CD14-positive monocyte (primary cell): ENCODE data around the gene ACE. TPM values are rescaled to one million over a fixed set of nuclear protein-coding genes. Genes with fewer than 3 reads are reported as not detected.

Experiments
- DNase-seq, 3 donors: peaks; one replicate each; pipeline ENCODE4 v3.0.0-alpha.2; 2011 to 2022
- H2AFZ ChIP-seq: 2 replicates; pipeline ENCODE4 v1.6.0; 2012; ENCODE audit warnings: mild to moderate bottlenecking, low read depth, low read length, inconsistent platforms; ENCODE audit not compliant: insufficient read depth, poor library complexity, severe bottlenecking
- H3K27ac ChIP-seq, 2 donors: 1 replicate in 1 of 2; 2 replicates in 1 of 2; pipeline ENCODE4 v1.5.1; 2012 to 2013; ENCODE audit warnings: low read length in 2 of 2, control low read depth in 1 of 2, inconsistent platforms in 1 of 2, low read depth in 1 of 2, mild to moderate bottlenecking in 1 of 2
- H3K27me3 ChIP-seq, 2 donors: one replicate each; pipeline versions ENCODE4 v1.6.0 to v1.6.1; 2011 to 2013; ENCODE audit warnings: low read length in 2 of 2; ENCODE audit not compliant: control insufficient read depth in 2 of 2, insufficient read depth in 2 of 2
- H3K36me3 ChIP-seq, 2 donors: replicated peaks in 1 of 2; 1 replicate in 1 of 2; 2 replicates in 1 of 2; pipeline versions ENCODE4 v1.5.1 to v1.6.1; 2012 to 2013; ENCODE audit warnings: low read length in 2 of 2, control low read depth in 1 of 2, inconsistent platforms in 1 of 2, mild to moderate bottlenecking in 1 of 2; ENCODE audit not compliant: insufficient read depth in 2 of 2, control insufficient read depth in 1 of 2
- H3K4me1 ChIP-seq, 2 donors: 1 replicate in 1 of 2; 2 replicates in 1 of 2; pipeline versions ENCODE4 v1.5.1 to v1.6.1; 2012 to 2013; ENCODE audit warnings: low read length in 2 of 2, control low read depth in 1 of 2, inconsistent platforms in 1 of 2, mild to moderate bottlenecking in 1 of 2, moderate library complexity in 1 of 2; ENCODE audit not compliant: insufficient read depth in 2 of 2, control insufficient read depth in 1 of 2
- H3K4me2 ChIP-seq: replicated peaks from 2 replicates; pipeline ENCODE3; 2012; ENCODE audit warnings: low read length, moderate library complexity, mild to moderate bottlenecking; ENCODE audit not compliant: poor library complexity, severe bottlenecking; ENCODE audit errors: extremely low read depth
- H3K4me3 ChIP-seq, 3 experiments: fragments of 200-600 bp in 1 of 3; sonication (generic) in 1 of 3; replicated peaks in 1 of 3; 1 replicate in 2 of 3; 2 replicates in 1 of 3; pipeline ENCODE4 v1.5.1; 2011 to 2013; ENCODE audit warnings: low read length in 3 of 3, mild to moderate bottlenecking in 3 of 3, control low read depth in 2 of 3, low read depth in 2 of 3, inconsistent platforms in 1 of 3, moderate library complexity in 1 of 3
- H3K79me2 ChIP-seq: 2 replicates; pipeline ENCODE4 v1.6.0; 2012; ENCODE audit warnings: mild to moderate bottlenecking, control low read depth, inconsistent platforms, low read length, moderate library complexity; ENCODE audit not compliant: insufficient read depth
- H3K9ac ChIP-seq: 2 replicates; pipeline ENCODE4 v1.6.0; 2017; ENCODE audit warnings: low read length, mild to moderate bottlenecking; ENCODE audit not compliant: insufficient read depth, poor library complexity, severe bottlenecking
- H3K9me3 ChIP-seq, 2 donors: replicated peaks in 1 of 2; 1 replicate in 1 of 2; 2 replicates in 1 of 2; pipeline versions ENCODE4 v1.5.1 to v1.6.1; 2012 to 2013; ENCODE audit warnings: low read length in 2 of 2, control low read depth in 1 of 2; ENCODE audit not compliant: control insufficient read depth in 1 of 2, insufficient read depth in 1 of 2
- H4K20me1 ChIP-seq: 2 replicates; pipeline ENCODE4 v1.6.0; 2012; ENCODE audit warnings: mild to moderate bottlenecking, low read length, control low read depth, moderate library complexity; ENCODE audit not compliant: insufficient read depth
- H3K27ac Mint-ChIP-seq, 7 donors: one replicate each; pipeline ENCODE4 v1.8.0; 2020; ENCODE audit warnings: mild to moderate bottlenecking in 7 of 7, mixed read lengths in 7 of 7, moderate library complexity in 6 of 7, inconsistent platforms in 2 of 7
- H3K27me3 Mint-ChIP-seq, 3 donors: one replicate each; pipeline ENCODE4 v1.8.0; 2021 to 2022; ENCODE audit warnings: low read depth in 3 of 3, mild to moderate bottlenecking in 3 of 3, mixed read lengths in 3 of 3, moderate library complexity in 3 of 3, inconsistent platforms in 1 of 3
- H3K36me3 Mint-ChIP-seq, 2 donors: one replicate each; pipeline ENCODE4 v1.8.0; 2020; ENCODE audit warnings: mixed read lengths in 2 of 2, inconsistent platforms in 1 of 2, mild to moderate bottlenecking in 1 of 2
- H3K4me1 Mint-ChIP-seq: one replicate; pipeline ENCODE4 v1.8.0; 2020; ENCODE audit warnings: mild to moderate bottlenecking, mixed read lengths
- H3K4me3 Mint-ChIP-seq, 2 donors: one replicate each; pipeline ENCODE4 v1.8.0; 2020; ENCODE audit warnings: mild to moderate bottlenecking in 2 of 2, mixed read lengths in 2 of 2, moderate library complexity in 1 of 2
- H3K9me3 Mint-ChIP-seq, 7 donors: one replicate each; pipeline ENCODE4 v1.8.0; 2020 to 2022; ENCODE audit warnings: mixed read lengths in 7 of 7, mild to moderate bottlenecking in 6 of 7, moderate library complexity in 6 of 7, inconsistent platforms in 2 of 7
- WGBS: methylation state at CpG from one replicate; pipeline ENCODE4 v1.1.5; 2013; ENCODE audit warnings: missing lambda C conversion rate; ENCODE audit not compliant: insufficient coverage; 5-methylcytosine and 5-hydroxymethylcytosine counted together
- intact Hi-C, 2 donors: fragments of 100-400 bp; cut with micrococcal nuclease; formaldehyde crosslinking; loops; one replicate each; pipeline versions ENCODE4 v1.15.0 to v1.15.1; 2023
- polyA plus RNA-seq, 3 donors: library from polyadenylated mRNA; depleted of rRNA in 1 of 3; unstranded in 2 of 3; stranded (reverse) in 1 of 3; fragments of 300-500 nt in 2 of 3; fragments of >200 nt in 1 of 3; fragmentation: Illumina TruSeq in 2 of 3; gene quantifications; 1 replicate in 2 of 3; 2 replicates in 1 of 3; pipeline ENCODE4 v1.2.3, GENCODE V29; 2012 to 2021
- TF ChIP-seq, protein P1 (sequence below): fragments of 200-600 bp; IDR thresholded peaks from one replicate; pipeline ENCODE4 v1.8.0; 2022; ENCODE audit warnings: antibody characterized with exemption, mild to moderate bottlenecking

The ACE gene
- polyA plus RNA-seq, 3 donors: 0.55 TPM; not detected in 2

DNA sequence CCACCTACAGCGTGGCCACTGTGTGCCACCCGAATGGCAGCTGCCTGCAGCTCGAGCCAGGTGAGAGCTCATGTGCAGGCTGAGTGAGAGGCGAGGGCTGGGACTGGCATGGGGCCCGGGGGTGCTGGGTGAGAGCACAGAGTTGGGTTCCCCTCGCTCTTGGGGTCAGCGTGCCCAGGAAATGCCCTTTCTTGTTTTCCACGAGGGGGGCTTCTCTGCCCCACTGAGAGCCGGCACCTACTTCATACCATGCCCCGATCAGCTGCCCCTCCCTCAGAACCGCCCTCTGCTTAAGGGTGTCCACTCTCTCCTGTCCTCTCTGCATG lies 10.1 kb downstream of the ACE start:
- H3K27me3 Mint-ChIP-seq: peaks cover 0 to 14% (median 7%) of the 10 kb centered on the region in 3 donors
- Histone ChIP-seq H3K9me3 (no peaks in the 10 kb centered on the region), H3K27ac (no peak overlapping the region), H3K79me2 (no peaks in the 10 kb centered on the region), H4K20me1 (no peaks in the 10 kb centered on the region), H3K27me3 (no peaks in the 10 kb centered on the region), H3K4me1 (no peaks in the 10 kb centered on the region), H3K36me3 (no peaks in the 10 kb centered on the region), H2AFZ (no peak overlapping the region), H3K4me3 (no peak overlapping the region), H3K4me2 (no peak overlapping the region), H3K9ac (no peak overlapping the region)
- no peaks in the 10 kb centered on the region for H3K9me3 Mint-ChIP-seq
- H3K36me3 Mint-ChIP-seq: no peaks in the 10 kb centered on the region
- TF ChIP-seq, protein P1, sequence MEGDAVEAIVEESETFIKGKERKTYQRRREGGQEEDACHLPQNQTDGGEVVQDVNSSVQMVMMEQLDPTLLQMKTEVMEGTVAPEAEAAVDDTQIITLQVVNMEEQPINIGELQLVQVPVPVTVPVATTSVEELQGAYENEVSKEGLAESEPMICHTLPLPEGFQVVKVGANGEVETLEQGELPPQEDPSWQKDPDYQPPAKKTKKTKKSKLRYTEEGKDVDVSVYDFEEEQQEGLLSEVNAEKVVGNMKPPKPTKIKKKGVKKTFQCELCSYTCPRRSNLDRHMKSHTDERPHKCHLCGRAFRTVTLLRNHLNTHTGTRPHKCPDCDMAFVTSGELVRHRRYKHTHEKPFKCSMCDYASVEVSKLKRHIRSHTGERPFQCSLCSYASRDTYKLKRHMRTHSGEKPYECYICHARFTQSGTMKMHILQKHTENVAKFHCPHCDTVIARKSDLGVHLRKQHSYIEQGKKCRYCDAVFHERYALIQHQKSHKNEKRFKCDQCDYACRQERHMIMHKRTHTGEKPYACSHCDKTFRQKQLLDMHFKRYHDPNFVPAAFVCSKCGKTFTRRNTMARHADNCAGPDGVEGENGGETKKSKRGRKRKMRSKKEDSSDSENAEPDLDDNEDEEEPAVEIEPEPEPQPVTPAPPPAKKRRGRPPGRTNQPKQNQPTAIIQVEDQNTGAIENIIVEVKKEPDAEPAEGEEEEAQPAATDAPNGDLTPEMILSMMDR: no peak
- no peak overlapping the region for H3K27ac Mint-ChIP-seq
- DNase-seq: no peak
- intact Hi-C loops: no loop called here
- no peak overlapping the region for H3K4me3 Mint-ChIP-seq
- H3K4me1 Mint-ChIP-seq: no peaks in the 10 kb centered on the region
- 90% methylated on average over 9 of the region's 11 CpGs for WGBS

DNA sequence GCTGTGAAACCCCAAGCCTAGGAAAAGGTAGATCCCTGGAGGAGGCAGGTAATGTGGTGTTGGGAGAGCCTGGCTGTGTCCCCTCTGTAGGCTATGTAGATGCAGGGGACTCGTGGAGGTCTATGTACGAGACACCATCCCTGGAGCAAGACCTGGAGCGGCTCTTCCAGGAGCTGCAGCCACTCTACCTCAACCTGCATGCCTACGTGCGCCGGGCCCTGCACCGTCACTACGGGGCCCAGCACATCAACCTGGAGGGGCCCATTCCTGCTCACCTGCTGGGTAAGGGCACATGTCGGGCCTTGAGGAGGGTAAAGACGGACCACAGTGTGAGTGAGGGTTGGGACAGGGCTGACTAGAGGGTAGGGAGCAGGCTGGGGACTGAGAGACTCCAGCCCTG lies 12.0 kb downstream of the ACE start:
- Mint-ChIP-seq H3K4me1 (no peaks in the 10 kb centered on the region), H3K9me3 (no peaks in the 10 kb centered on the region), H3K36me3 (no peaks in the 10 kb centered on the region), H3K4me3 (no peak overlapping the region), H3K27ac (no peak overlapping the region), H3K27me3 (peaks cover 0 to 16% (median 9%) of the 10 kb centered on the region in 3 donors)
- no peak overlapping the region for H3K27ac ChIP-seq
- no peak for DNase-seq
- H2AFZ ChIP-seq: no peak overlapping the region
- H3K4me3 ChIP-seq: no peak overlapping the region
- no peaks in the 10 kb centered on the region for H3K9me3 ChIP-seq
- H3K79me2 ChIP-seq: no peaks in the 10 kb centered on the region
- WGBS: 95% methylated on average over 8 of the region's 10 CpGs
- H3K4me1 ChIP-seq: no peaks in the 10 kb centered on the region
- H4K20me1 ChIP-seq: no peaks in the 10 kb centered on the region
- H3K9ac ChIP-seq: no peak overlapping the region
- H3K4me2 ChIP-seq: no peak overlapping the region
- no peaks in the 10 kb centered on the region for H3K27me3 ChIP-seq
- TF ChIP-seq, protein P1: no peak
- intact Hi-C loops: no loop called here
- no peaks in the 10 kb centered on the region for H3K36me3 ChIP-seq
